OCI-LY7 (cell line): ENCODE results near the gene PPM1N. TPM values are rescaled to one million over a fixed set of nuclear protein-coding genes. Genes with fewer than 3 reads are reported as not detected.

Source experiments
- BruUV-seq: library from RNA; stranded (reverse); fragments of 400-500 nt; replicated peaks from 2 replicates; lab custom pipeline; 2021; lab: Mats Ljungman, UMichigan
- CTCF ChIA-PET: fragments of 300-600 bp; sonication (Branson Sonifier 250); formaldehyde crosslinking; loops from one replicate; lab custom pipeline; 2022; ENCODE audit warnings: antibody characterized with exemption; ENCODE audit not compliant: unreplicated experiment; lab: Charles Lee
- POLR2A ChIA-PET: fragments of 300-600 bp; sonication (Branson Sonifier 250); formaldehyde crosslinking; loops from one replicate; lab custom pipeline; 2022; ENCODE audit warnings: antibody characterized with exemption; lab: Charles Lee
- DNase-seq: peaks from one replicate; pipeline ENCODE4 v3.0.0-alpha.2; 2015; ENCODE audit warnings: low spot score
- H2AFZ ChIP-seq: fragments of 200-600 bp; sonication (generic), shearing (Covaris generic); 2 replicates; pipeline ENCODE4 v1.6.1; 2014; ENCODE audit warnings: mild to moderate bottlenecking, antibody characterized with exemption, low read length, moderate library complexity
- H3K27ac ChIP-seq: fragments of 200-600 bp; sonication (generic); 2 replicates; pipeline ENCODE4 v1.5.1; 2014; ENCODE audit warnings: mixed run types, low read depth, mild to moderate bottlenecking, moderate library complexity, low read length, inconsistent platforms; ENCODE audit not compliant: poor library complexity, severe bottlenecking
- H3K36me3 ChIP-seq: fragments of 200-600 bp; sonication (generic); 2 replicates; pipeline ENCODE4 v1.6.1; 2014; ENCODE audit warnings: mild to moderate bottlenecking, antibody characterized with exemption, low read length, moderate library complexity, mixed read lengths; ENCODE audit not compliant: insufficient read depth
- H3K4me1 ChIP-seq: fragments of 200-600 bp; sonication (generic); 2 replicates; pipeline ENCODE4 v1.5.1; 2014; ENCODE audit warnings: mild to moderate bottlenecking, low read length; ENCODE audit not compliant: insufficient read depth, poor library complexity, severe bottlenecking
- H3K4me2 ChIP-seq: fragments of 200-600 bp; sonication (generic); 2 replicates; pipeline ENCODE4 v1.6.1; 2014; ENCODE audit warnings: mild to moderate bottlenecking, low read length
- H3K4me3 ChIP-seq: fragments of 200-600 bp; sonication (generic); 2 replicates; pipeline ENCODE4 v1.5.1; 2014; ENCODE audit warnings: mild to moderate bottlenecking, low read depth, low read length; ENCODE audit not compliant: poor library complexity, severe bottlenecking
- H3K79me2 ChIP-seq: fragments of 200-600 bp; sonication (generic); 2 replicates; pipeline ENCODE4 v1.6.1; 2016; ENCODE audit warnings: low read depth, mild to moderate bottlenecking, low read length, moderate library complexity, mixed read lengths; ENCODE audit not compliant: insufficient read depth
- H3K9me2 ChIP-seq: fragments of 200-600 bp; sonication (generic); 2 replicates; pipeline ENCODE4 v1.6.1; 2016; ENCODE audit warnings: mild to moderate bottlenecking, low read length, mixed read lengths; ENCODE audit not compliant: insufficient read depth
- H3K9me3 ChIP-seq: fragments of 200-600 bp; sonication (generic); 2 replicates; pipeline ENCODE4 v1.6.1; 2014; ENCODE audit warnings: mild to moderate bottlenecking, mixed run types, low read length, mixed read lengths
- H4K20me1 ChIP-seq: fragments of 200-600 bp; sonication (generic); 2 replicates; pipeline ENCODE4 v1.6.1; 2014; ENCODE audit warnings: mild to moderate bottlenecking, antibody characterized with exemption, low read length, moderate library complexity, mixed read lengths; ENCODE audit not compliant: insufficient read depth
- EZH2phosphoT487 ChIP-seq: fragments of 200-600 bp; sonication (generic); IDR thresholded peaks from 2 replicates; pipeline ENCODE4 v1.6.1; 2018; ENCODE audit warnings: low read depth, borderline replicate concordance, mild to moderate bottlenecking, mixed run types, antibody characterized with exemption, low read length, moderate library complexity, mixed read lengths
- intact Hi-C: fragments of 100-400 bp; cut with micrococcal nuclease; formaldehyde crosslinking; loops from one replicate; pipeline ENCODE4 v1.10.0; 2022; ENCODE audit not compliant: unreplicated experiment
- total RNA-seq, 2 experiments: library from RNA; depleted of rRNA in 1 of 2; stranded (reverse); fragments of >200 nt in 1 of 2; shearing (Covaris generic) in 1 of 2; gene quantifications; 2 replicates each; pipeline ENCODE4 v1.2.3, GENCODE V29; 2014 to 2022
- TF ChIP-seq, protein P1 (sequence below): fragments of 200-600 bp; sonication (generic); conservative IDR thresholded peaks from 2 replicates; pipeline ENCODE4 v1.5.1; 2014; ENCODE audit warnings: mild to moderate bottlenecking, antibody characterized with exemption, low read length, moderate library complexity, mixed read lengths

Gene PPM1N
- total RNA-seq, 2 experiments from 2014 or later: 1.6 to 2.8 TPM

DNA sequence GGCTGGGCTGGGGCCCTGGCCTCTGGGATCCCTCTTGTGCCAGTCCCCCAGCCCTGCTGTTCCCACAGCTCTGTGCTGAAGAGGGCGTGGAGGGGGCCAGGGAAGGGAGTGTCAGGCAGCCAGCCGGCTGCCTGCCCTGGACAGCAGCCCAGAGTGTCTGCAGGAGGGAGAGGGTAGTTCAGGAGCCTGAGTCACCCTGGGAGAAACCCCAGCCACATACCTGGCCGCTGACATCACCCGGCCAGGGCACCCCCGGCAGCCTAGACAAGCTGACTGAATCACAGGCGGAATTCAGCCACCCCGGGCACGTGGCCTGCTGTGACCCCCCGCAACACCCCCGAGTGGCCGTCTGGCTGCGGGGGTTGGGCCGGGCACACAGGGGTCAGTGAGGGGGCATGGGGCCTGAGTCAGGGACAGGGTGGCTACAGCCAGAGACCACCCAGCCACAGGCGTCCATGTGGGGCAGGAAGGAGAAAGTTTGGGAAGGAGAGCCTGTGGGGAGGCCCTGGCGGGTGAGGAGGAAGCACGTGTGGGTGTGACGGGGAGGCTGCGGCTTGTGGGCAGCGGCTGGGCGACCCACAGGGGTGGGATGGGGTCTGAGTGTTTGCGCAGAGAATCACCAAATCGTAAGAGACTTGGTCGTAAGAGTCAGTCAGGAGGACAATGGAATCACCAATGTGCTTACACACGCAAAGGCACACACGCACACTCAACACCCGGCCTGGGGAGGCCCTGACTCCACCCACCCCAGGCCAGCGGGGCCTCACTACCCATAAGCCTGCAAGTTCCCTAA lies 42.3 kb upstream of the PPM1N start:
- no peak overlapping the region for H3K27ac ChIP-seq
- H3K9me2 ChIP-seq: no peaks in the 10 kb centered on the region
- no peak for DNase-seq
- H4K20me1 ChIP-seq: no peaks in the 10 kb centered on the region
- no peaks in the 10 kb centered on the region for H3K9me3 ChIP-seq
- H3K79me2 ChIP-seq: no peaks in the 10 kb centered on the region
- H3K4me2 ChIP-seq: peak overlapping the region; percentile 8
- TF ChIP-seq EZH2phosphoT487: no peak
- TF ChIP-seq, protein P1, sequence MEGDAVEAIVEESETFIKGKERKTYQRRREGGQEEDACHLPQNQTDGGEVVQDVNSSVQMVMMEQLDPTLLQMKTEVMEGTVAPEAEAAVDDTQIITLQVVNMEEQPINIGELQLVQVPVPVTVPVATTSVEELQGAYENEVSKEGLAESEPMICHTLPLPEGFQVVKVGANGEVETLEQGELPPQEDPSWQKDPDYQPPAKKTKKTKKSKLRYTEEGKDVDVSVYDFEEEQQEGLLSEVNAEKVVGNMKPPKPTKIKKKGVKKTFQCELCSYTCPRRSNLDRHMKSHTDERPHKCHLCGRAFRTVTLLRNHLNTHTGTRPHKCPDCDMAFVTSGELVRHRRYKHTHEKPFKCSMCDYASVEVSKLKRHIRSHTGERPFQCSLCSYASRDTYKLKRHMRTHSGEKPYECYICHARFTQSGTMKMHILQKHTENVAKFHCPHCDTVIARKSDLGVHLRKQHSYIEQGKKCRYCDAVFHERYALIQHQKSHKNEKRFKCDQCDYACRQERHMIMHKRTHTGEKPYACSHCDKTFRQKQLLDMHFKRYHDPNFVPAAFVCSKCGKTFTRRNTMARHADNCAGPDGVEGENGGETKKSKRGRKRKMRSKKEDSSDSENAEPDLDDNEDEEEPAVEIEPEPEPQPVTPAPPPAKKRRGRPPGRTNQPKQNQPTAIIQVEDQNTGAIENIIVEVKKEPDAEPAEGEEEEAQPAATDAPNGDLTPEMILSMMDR: no peak
- CTCF ChIA-PET: no interaction called here
- intact Hi-C loops: no loop called here
- H3K4me3 ChIP-seq: no peak overlapping the region
- peaks cover 62% of the 10 kb centered on the region for H3K4me1 ChIP-seq
- POLR2A ChIA-PET: interaction anchor here (1.0 to 1.5 kb wide), 2 partner anchors 12 to 14 kb away, joined by 3 to 6 read pairs; partner anchors contain the start of gene FOSB
- no TSS peak for BruUV-seq
- no peaks in the 10 kb centered on the region for H3K36me3 ChIP-seq
- H2AFZ ChIP-seq: peak overlapping the region; percentile 62

DNA sequence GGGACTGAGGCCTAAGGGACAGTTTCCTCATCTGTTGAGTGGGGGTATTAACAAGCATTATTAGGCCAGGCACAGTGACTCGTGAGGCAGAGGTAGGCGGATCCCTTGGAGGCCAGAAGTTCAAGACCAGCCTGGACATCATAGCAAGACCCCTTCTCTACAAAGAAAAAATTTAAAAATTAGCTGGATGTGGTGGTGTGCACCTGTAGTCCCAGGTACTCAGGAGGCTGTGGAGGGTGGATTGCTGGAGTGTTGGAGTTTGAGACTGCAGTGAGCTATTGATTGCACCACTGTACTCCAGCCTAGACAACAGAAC lies 41.8 kb upstream of the PPM1N start:
- Histone ChIP-seq H3K79me2 (no peaks in the 10 kb centered on the region), H3K9me2 (no peaks in the 10 kb centered on the region), H4K20me1 (no peaks in the 10 kb centered on the region), H3K27ac (no peak overlapping the region), H3K9me3 (no peaks in the 10 kb centered on the region), H2AFZ (peak overlapping the region; percentile 62; the same call in 1 of the 2 replicates), H3K36me3 (no peaks in the 10 kb centered on the region), H3K4me3 (no peak overlapping the region), H3K4me1 (peaks cover 62% of the 10 kb centered on the region), H3K4me2 (0 out of 2 replicates have a peak overlapping the region, but pooled peaks have one; percentile 8)
- ChIA-PET POLR2A (interaction anchor here (1.0 to 1.5 kb wide), 2 partner anchors 11 to 13 kb away, joined by 3 to 6 read pairs; partner anchors contain the start of gene FOSB), CTCF (no interaction called here)
- intact Hi-C loops: no loop called here
- TF ChIP-seq, protein P1: no peak
- no peak for TF ChIP-seq EZH2phosphoT487
- no peak for DNase-seq
- BruUV-seq: no TSS peak

DNA sequence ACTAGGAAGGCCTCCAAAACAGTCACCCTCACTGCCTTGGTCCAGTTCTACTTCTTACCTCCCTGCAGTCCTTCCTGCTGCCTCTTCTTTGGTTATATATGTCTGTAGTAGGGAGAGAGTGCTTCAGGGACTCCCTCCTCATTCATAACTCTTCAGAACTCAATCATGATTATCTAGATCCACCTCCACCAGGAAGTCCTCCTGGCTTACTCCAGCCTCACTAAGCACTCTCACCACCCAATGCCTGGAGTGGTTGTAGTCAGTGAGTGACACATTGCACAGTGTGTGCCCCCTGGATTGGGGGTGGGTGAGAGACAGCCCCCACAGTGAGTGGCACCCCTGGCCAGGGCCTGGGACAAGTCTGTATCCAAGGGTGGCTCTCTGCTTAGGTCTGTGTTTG lies 40.5 kb upstream of the PPM1N start:
- no peaks in the 10 kb centered on the region for H3K9me2 ChIP-seq
- no peak overlapping the region for H3K27ac ChIP-seq
- H3K4me2 ChIP-seq: no peak overlapping the region
- H3K79me2 ChIP-seq: no peaks in the 10 kb centered on the region
- TF ChIP-seq, protein P1: no peak
- TF ChIP-seq EZH2phosphoT487: no peak
- no peak overlapping the region for H3K4me3 ChIP-seq
- no peak for DNase-seq
- intact Hi-C loops: no loop called here
- no peak overlapping the region for H2AFZ ChIP-seq
- no peaks in the 10 kb centered on the region for H4K20me1 ChIP-seq
- ChIA-PET CTCF (interaction anchor here (0.5 kb wide), 1 partner anchor 497 kb away, joined by 3 read pairs; no protein-coding TSS in a partner anchor), POLR2A (interaction anchor here (0.7 kb wide), 1 partner anchor 46 kb away, joined by 4 read pairs; no protein-coding TSS in a partner anchor)
- no peaks in the 10 kb centered on the region for H3K9me3 ChIP-seq
- BruUV-seq: no TSS peak
- no peaks in the 10 kb centered on the region for H3K36me3 ChIP-seq
- H3K4me1 ChIP-seq: peaks cover 60% of the 10 kb centered on the region
